GM21576 (cell line): ENCODE data around the gene OGG1.
A peak's percentile ranks its signal among the peaks of the same experiment; 100 is the strongest.
"Not testable (repeated sequence)": the region's sequence is repeated elsewhere in the genome, so short reads cannot be mapped to it uniquely, and the experiment has no call there.

Experiments used
- ATAC-seq: cut with Tn5 transposase; IDR thresholded peaks from one replicate; pipeline ENCODE4 v1.9.1; 2021; ENCODE audit warnings: mild to moderate bottlenecking, moderate library complexity; ENCODE audit not compliant: unreplicated experiment

Gene OGG1

DNA sequence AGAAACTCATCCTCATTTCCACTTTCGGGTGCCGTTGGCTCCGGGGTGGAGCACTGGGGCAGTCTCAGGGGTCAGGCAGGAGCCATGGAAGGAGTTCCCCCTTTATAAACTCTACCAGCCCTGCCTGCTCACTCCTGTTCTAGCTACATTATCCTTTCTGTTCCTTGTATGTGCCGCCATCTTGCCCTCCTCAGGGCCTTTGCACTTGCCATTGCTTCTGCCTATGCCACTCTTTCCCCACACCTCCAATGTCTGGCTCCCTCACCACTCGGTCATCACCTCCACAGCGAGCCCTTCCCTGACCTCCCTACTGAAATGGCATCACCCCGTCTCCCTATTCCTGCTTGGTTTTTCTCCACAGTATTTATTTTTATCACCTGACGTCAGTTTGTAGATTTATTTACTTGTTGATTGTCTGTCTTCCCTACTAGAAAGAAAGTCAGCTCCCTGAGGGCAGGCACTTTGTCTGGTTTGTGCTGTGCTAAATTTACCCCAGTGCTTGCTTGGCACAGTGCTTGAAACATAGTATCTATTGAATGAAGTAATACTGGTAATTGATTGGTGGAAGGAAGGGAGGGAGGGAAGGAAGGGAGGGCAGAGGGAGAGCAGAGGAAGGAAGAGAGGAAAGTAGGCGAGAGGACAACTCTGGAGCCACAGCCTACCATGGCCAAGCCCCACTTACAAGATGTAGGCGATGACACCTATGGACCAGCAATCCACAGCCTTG lies 11.2 kb downstream of the OGG1 start:
- ATAC-seq: no peak

DNA sequence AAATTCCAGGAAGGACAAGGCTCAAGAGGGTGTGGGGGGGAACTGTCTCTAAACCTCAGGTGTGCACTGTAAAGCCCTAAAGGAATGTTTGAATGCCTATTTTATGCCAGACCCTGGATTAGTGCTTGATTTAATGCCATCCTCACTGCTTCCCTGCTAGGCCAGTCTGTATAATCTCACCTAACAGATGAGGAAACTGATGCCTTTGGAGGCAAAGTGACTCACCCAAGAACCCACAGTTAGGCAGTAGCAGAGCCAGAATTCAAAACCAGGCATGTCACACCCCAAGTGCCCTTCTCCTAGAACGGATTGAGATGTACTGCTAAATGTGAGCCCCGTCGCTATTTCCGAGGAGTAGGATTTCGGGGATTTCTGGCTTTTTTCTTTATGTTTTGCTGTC lies 12.2 kb downstream of the OGG1 start:
- no peak for ATAC-seq

DNA sequence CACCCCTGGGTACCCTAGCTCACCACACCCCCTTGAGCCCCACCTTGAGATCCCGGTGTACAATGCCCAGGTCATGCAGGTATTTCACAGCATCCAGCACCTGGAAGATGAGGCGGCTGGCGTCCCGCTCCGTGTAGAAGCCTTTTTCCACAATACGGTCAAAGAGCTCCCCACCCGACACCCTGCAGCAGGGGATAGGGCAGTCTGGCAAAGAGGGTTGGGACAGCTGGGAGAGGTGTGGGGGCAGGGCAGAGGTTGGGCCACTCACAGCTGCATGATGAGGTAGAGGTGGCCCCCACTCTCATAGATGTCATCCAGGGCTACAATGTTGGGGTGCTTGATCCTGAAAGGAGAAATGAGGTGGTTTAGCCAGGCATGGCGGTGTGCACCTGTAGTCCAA lies 13.1 kb downstream of the OGG1 start:
- ATAC-seq: no peak

DNA sequence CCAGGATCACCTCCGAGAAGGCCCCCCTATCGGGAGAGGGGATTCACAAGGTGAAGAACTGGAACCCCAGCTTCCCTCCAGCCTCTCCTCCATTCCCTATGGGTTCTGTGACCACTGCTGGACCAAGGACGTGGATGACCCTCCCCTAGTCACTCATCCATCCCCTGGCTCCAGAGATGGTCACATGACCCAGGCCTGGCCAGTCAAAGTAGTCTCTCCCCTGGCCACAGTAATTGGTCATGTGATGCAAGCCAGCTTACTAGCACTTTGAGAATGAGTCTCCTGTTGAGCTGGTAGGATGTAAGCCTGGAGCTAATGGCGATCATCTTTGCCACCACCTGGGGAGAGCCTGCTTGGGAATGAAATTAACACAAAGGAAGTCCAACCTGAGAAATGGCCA lies 16.1 kb downstream of the OGG1 start:
- no peak for ATAC-seq

DNA sequence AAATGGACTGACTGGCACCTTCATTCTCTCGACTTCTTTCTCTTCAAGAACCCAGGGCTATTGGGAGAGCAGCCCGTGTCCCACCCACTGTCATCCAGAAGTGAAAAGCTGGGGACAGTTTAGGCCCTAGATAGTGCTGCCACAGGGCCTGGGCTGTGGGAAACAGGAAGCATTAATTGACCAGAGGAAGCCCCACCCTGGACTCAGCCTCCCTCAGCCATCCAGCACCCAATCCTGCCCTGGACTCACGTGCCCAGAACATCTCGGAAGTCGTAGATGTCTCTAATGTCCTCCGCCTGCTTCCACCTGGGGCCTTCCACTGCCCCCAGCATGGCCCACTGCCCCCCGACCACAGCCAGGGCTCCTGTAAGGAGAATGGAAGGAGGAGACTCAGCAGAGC lies 17.7 kb downstream of the OGG1 start:
- ATAC-seq: no peak

DNA sequence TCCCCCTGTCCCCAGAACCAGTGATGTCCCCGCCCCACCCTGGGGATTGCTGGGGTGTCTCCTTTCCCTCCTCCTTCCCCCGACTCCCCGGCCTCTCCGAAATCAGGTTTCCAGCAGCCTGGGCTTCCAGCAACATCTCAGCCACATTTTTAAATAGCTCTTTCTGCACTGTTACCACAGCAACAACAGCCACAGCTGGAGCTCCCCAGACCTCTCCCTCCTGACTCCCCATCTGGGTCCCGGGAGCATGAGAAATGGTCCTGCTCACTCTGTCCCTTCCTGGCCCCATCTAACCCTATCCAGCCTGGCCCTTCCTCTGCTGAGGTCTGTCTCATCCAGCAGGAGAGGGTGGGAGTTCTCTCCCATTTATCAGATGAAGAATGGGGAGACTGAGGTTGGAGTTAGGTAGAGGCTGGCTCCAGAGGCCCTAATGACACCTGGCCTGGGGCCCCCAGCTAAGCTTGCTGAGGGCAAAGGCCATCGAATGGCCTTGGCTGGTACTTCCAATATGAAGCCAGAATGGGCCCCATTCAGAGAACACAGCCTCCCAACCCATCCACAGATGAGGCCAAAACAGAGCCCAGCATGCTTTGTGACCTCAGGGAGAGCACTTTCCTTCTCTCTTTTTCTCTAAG lies 18.5 kb downstream of the OGG1 start:
- no peak for ATAC-seq

DNA sequence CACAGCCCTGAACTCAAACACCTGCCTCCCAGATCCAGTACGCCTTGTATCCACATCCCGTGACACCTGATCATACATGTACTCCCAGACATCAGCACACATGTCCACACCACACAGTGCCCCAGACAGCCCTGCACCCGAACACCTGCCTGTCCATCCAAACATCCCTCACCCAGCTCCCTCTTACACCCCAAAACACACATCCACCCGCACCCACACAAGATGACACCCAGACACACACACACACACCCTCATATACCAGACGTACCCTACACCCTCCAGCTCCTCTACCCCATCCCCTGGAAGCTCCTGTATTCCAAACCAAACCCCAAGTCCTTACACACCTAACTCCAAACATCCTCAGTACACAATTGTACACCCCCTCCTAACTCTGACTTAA lies 19.3 kb downstream of the OGG1 start:
- ATAC-seq: no peak

DNA sequence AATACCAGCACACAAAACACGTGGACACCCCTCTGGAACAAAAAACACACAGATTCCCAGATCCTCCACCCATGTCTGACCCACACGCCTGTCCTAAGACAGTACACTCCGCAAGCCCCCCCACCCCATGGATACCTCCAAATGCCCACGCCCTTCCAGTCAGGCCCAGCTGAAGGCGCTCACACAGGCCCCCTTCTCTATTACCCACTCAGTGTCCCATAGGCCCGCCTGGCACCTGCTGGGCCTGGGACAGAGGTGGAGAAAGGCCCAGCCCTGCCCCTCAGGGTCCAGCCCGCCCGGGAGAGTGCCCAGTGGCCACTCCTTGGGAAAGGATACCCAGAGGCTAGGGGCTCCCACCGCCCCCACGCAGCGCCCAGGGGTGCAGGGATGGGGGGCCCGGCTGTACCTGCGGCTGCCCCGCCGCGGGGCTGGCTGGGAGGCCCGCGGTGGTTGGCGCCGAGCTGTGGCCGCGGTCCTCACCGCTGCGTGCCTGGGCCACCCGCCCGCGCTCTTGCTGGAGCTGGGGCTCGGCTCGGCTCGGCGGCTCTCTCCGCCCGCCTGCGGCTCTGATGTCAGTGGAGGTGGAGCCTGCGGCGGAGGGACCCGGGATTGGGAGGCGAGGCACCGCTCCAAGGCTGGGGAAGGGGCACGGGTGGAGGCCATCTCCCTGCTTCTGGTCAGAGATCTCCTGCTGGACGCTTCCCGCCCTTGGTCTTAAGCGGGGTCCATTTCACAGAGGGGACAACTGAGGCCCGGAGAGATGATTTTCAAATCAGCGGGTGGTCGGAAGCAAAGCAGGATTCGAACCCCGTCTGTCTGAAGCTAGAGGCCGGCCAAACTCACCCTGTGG lies 19.9 kb downstream of the OGG1 start, which contains the start of gene CAMK1:
CAMK1 (minus strand) TSS at position 522 of the 850 bp plus-strand sequence. CDS start 2,198 bp downstream, outside the sequence.
- peak; percentile 70 for ATAC-seq

DNA sequence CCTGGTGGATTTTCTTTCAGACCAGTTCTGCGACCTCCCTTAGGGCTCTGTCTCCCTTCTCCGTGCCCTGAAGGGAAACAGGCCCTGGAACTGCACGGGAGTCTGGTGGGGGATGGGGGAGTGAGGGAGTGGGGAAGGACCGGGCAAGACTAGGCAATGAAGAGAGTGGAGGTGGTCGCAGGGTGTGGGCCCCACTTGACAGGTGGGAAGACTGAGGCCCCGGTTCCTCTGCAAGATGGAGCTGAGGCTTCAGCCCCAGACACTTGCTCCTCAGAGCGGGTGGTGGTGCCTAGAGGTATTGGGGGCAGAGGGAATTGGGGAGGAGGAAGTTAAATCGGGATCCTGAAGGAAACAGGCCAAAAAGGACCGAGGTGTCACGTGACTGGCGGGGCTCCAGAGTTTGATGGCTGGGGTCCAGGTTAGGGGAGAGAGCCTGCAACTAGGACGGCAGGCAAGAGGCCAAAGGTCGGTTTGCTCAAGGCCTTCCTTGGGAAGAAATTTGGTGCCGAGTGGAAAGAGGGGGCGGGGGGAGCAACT lies 20.6 kb downstream of the OGG1 start:
- no peak for ATAC-seq

DNA sequence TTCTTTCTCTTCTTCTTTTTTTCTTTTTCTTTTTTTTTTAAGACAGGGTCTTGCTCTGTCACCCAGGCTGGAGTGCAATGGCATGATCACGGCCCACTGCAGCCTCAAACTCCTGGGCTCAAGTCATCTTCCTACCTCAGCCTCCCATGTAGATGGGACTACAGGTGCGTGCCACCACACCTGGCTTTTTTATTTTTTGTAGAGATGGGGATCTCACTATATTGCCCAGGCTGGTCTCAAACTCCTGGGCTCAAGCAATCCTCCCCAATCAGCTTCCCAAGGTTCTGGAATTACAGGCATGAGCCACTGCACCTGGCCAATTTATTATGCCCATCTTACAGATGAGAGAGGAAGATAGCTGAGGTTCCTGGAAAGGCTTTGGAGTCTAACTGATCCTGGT lies 21.3 kb downstream of the OGG1 start:
- ATAC-seq: not testable (repeated sequence)

DNA sequence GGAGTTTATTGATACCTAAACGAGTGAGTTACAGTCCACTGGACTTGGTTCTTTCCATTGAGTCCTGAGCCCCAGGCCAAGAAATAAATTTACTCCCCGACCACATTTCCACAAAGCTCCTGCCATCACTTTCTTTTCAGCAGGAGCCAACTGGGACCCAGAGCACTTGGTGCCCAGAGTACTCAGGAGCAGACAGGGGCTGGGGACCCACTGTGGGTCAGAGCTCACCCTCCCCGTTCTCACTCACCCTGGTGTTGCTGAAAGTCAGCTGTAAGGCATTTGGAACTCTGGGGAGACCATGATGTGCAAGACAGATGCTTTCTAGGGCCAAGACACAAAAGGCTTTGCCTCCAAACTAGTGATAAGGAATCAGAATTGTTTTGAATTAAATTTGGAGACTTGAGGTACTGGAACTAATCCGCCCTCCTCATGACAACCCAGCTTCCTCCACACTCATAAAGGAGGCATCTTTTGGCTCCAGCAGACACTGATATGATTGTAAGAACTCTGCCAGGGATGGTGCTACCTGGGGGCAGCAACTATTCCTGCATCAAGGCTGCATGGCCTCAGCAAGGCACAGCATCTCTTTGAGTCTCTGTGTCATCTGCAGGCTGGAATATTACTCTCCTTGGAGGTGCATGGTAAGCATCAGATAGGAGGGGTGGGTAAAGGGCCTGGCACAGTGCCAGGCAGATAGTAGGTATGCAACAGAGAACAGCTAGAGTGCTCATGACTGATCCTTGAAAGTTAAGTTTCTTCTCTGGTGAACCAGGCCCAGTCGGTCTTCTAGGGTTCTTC lies 27.3 kb downstream of the OGG1 start:
- no peak for ATAC-seq

DNA sequence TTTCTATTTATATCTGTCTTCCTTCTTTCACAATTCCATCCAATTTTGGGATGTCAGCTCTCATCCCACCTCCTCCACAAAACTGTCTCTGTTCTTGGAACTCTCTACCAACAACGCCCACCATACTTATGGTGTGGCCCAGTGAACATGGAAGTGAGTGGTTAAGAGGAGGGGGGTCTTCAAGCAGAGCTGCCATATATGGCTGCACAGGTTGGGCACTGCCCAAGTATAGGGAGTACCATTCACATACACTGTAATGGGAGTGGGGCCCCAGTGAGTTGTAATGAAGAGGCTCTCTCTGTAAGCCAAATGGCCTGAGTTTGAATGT lies 27.9 kb downstream of the OGG1 start:
- ATAC-seq: no peak

DNA sequence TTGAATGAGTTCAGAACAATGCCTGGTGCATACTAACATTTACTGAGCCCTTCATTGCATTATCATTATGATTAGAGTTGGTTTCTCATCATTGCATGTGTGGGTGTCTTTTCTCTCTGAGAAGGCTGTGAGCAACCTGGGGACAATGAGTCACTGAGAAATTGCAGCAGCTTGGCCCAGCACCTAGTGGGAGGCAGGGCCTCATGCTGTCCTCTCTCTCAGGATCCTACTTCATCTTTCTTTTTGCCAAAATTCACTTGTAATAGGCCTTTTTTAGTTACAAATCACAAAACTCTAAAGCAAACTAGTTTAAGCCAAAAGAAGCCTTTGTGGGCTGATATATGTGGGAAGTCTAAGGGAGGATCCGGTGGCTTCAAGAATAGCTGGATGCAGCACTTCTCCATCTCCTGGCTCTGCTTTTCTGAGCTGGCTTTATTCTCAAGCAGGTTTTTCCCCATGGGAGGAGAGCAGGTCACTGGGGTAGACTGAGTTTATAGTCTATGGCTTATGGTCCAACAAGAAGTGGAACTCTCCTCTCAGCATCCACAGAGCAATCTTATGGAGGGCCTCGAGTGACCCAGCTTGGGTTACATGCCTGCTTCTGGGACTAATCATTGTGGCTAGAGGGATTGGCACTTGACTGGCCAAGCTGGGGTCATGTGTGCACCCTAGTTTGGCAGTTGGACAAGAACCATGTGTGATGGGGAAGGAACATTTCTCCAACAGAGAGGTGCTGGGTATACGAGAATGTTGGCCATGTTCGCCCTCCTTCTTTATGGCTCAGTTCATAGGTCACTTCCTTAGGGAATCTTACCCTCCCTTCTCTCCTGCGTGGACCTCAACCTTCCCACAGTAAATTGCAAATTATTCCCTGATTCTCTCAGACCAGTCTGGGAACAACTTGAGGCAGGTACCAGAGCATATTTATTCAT lies 28.7 kb downstream of the OGG1 start:
- ATAC-seq: no peak

DNA sequence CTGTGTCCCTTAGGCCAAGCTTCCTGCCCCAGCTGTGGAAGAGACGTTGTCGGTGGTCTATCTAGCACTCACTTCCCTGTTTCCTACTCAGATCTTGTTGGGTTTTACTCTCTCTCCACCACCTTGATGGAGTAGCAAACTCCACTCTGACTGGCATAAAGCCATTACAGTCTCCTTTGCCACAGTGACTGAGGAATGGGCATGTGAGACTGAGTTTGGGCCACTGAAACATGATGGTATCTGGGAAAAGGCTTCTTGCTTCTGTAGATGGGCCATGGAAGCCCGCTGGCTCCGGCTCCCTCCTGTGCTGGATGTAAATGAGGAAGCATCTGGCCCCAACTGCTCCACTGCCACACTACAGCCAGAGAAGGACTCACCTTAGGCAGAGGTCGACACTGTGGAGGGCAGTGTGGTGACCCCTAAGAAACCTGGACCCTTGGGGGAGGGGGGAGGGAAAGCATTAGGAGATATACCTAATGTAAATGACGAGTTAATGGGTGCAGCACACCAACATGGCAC lies 29.4 kb downstream of the OGG1 start:
- no peak for ATAC-seq

DNA sequence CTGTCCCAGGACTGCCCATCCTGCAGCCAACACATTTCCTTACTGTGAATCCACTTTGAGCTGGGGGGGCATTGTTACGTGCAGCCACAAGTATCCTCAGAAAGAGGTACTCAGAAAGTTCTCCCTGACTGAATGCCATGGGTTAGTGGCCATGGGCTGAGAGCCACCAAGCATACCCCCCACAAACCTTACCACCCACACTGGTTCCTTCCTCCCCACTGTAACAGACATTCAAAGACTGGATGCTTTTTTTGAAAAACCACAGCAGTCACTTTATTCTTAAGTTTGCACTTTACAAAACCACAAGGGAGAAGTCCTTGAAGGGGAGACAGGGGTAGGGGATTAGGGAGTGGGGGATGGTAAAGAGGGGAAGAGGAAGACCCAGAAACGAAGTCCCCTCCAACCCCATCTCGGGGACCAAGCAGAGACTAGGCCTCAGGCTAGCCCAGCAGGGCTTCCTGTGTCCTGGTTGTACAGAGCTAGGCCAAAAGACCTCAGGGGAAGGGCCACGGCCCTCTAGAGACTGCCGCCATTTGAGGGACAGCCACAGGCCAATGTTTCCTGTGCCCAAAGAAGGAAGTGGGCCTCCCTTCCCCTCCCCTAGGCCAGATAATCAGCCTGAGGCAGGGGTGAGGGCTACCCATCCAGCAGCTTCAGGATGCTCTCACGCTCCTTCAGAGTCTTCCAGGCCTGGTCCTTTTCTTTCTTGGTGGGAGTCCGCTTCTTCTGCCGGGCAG lies 30.1 kb downstream of the OGG1 start:
- ATAC-seq: peak; percentile 46

DNA sequence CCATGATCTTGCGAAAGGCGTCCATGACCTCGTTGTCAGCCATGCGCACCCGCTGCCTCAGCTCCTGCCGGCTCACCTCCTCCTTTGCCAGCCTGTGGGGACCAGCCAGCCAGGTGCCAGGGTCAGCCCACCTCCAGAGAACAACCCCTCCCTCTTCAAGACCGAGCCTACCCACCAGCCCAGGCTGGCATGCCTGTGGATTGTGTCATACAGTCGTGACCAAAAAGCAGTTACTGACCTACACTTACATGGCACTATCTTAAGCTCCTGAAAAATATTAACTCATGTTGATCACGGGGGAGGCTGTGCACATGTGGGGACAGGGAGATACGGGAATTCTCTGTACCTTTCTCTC lies 30.7 kb downstream of the OGG1 start:
- no peak for ATAC-seq

DNA sequence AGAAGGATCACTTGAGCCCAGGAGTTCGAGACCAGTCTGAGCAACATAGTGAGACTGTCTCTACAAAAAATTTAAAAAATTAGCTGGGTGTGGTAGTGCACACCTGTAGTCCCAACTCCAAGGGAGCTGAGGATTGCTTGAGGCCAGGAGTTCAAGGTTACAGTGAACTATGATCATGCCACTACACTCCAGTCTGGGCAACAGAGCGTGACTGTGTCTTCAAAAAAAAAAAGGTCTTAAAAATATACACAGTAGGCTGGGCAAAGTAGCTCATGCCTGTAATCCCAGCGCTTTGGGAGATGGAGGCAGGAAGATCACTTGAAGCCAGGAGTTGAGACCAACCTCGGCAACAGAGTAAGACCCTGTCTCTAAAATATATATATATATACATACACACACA lies 31.2 kb downstream of the OGG1 start:
- ATAC-seq: no peak

DNA sequence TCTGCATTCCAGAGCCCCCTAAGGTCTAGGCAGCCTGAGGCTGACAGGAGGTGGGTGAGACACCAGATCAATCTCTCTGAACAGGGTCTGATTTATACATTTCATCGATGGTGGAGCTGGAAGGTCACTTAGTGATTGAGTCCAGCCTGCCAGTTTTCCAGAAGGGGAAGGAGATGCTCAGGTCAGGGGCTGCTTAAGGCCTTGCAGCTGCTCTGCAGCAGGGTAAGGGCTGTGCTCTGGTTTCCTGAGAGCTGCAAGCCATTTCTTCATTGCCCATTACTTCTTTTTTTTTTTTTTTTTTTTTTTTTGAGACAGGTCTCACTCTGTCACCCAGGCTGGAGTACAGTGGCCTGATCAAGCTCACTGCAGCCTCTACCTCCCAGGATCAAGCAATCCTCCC lies 31.8 kb downstream of the OGG1 start:
- ATAC-seq: no peak
